ENCODE data around the gene FOXC1. TPM values are rescaled to one million over a fixed set of nuclear protein-coding genes. Genes with fewer than 3 reads are reported as not detected.

FOXC1 gene
- total and polyA plus RNA-seq, 2 donors from 2014 or later, result 18.0 to 58.5 TPM

DNA sequence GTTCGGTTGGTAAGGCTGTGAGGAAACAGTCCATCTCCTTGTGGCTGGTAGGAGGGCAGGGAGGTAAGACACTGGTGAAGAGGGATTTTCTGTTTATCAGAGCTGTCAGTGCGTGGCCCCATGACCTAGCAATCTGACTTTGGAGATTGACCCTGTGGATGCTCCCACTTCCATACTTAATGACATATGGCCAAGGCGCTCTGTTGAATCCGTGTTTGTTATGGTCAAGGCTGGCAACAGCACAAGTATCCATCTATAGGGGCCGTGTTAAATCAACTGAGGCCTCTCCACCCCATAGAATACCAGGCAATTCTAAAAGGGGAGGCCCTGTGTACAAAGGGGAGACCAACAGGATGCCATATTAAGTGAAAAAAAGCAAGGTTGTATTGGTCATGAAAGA is 25.6 kb upstream of the FOXC1 start:
- no peaks in the 10 kb centered on the region for H3K9me3 ChIP-seq (ENCODE audit: control insufficient read depth in 2 of 3, insufficient read depth in 1 of 3, low read length in 3 of 3)
- H3K36me3 ChIP-seq (ENCODE audit: control insufficient read depth in 2 of 3, insufficient read depth in 3 of 3, low read length in 3 of 3), result no peaks in the 10 kb centered on the region
- H3K4me1 ChIP-seq (ENCODE audit: control insufficient read depth in 2 of 3, insufficient read depth in 2 of 3, low read depth in 1 of 3, low read length in 3 of 3), result no peaks in the 10 kb centered on the region
- TF ChIP-seq, protein P1, sequence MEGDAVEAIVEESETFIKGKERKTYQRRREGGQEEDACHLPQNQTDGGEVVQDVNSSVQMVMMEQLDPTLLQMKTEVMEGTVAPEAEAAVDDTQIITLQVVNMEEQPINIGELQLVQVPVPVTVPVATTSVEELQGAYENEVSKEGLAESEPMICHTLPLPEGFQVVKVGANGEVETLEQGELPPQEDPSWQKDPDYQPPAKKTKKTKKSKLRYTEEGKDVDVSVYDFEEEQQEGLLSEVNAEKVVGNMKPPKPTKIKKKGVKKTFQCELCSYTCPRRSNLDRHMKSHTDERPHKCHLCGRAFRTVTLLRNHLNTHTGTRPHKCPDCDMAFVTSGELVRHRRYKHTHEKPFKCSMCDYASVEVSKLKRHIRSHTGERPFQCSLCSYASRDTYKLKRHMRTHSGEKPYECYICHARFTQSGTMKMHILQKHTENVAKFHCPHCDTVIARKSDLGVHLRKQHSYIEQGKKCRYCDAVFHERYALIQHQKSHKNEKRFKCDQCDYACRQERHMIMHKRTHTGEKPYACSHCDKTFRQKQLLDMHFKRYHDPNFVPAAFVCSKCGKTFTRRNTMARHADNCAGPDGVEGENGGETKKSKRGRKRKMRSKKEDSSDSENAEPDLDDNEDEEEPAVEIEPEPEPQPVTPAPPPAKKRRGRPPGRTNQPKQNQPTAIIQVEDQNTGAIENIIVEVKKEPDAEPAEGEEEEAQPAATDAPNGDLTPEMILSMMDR (IDR thresholded peaks at IDR 0.05; ENCODE audit: borderline replicate concordance, extremely low read depth, insufficient read depth), result no peak
- DNase-seq (no peak), FAIRE-seq (no peak)
- no peak overlapping the region for H3K27ac ChIP-seq (ENCODE audit: low read depth in 2 of 2, low read length in 2 of 2)
- intact Hi-C loops (cut with DNase I), result no loop called here
- no peak overlapping the region for H3K9ac ChIP-seq (ENCODE audit: low read length in 3 of 3)
- H3K4me3 ChIP-seq (ENCODE audit: low read length in 3 of 3), result no peak overlapping the region
- no peaks in the 10 kb centered on the region for H3K27me3 ChIP-seq (ENCODE audit: control insufficient read depth, insufficient read depth, low read length)

DNA sequence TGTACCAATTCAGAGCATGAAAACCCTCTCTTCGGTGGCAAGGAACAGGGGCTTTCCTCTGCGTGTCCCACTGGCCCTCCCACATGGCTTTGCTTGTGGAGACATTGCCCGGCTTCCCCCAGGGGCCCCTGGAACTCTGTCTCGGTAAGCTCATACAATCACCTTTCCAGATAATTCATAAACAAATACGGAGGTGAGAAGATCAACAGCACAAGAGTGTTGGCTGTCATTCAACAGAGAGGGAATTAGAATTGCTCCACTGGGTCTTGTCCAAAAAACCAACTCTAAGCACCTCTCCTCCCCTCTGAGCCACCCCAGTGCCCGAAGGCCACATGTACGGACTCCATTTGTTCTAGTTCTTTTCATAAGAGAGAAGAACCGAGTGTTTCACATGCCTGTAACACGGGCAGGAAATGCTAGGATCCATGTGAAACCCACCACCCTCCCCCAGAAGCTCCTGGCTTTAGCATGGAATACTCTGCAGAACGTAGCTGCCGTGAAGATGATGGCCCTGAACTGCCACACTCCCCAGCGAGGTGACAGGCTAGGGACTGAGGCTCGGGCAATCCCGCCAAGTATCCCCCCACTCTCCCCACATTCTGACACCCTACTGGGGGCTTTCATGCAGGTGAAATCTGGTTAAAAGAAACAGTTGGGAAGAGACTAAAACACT is 24.6 kb upstream of the FOXC1 start:
- Histone ChIP-seq H3K9ac (ENCODE audit: low read length in 3 of 3) (no peak overlapping the region), H3K4me1 (ENCODE audit: control insufficient read depth in 2 of 3, insufficient read depth in 2 of 3, low read depth in 1 of 3, low read length in 3 of 3) (no peaks in the 10 kb centered on the region), H3K27ac (ENCODE audit: low read depth in 2 of 2, low read length in 2 of 2) (no peak overlapping the region), H3K27me3 (ENCODE audit: control insufficient read depth, insufficient read depth, low read length) (no peaks in the 10 kb centered on the region), H3K4me3 (ENCODE audit: low read length in 3 of 3) (no peak overlapping the region), H3K9me3 (ENCODE audit: control insufficient read depth in 2 of 3, insufficient read depth in 1 of 3, low read length in 3 of 3) (no peaks in the 10 kb centered on the region), H3K36me3 (ENCODE audit: control insufficient read depth in 2 of 3, insufficient read depth in 3 of 3, low read length in 3 of 3) (no peaks in the 10 kb centered on the region)
- no peak for FAIRE-seq
- intact Hi-C loops (cut with DNase I), result no loop called here
- no peak for DNase-seq
- TF ChIP-seq, protein P1 (IDR thresholded peaks at IDR 0.05; ENCODE audit: borderline replicate concordance, extremely low read depth, insufficient read depth), result no peak

DNA sequence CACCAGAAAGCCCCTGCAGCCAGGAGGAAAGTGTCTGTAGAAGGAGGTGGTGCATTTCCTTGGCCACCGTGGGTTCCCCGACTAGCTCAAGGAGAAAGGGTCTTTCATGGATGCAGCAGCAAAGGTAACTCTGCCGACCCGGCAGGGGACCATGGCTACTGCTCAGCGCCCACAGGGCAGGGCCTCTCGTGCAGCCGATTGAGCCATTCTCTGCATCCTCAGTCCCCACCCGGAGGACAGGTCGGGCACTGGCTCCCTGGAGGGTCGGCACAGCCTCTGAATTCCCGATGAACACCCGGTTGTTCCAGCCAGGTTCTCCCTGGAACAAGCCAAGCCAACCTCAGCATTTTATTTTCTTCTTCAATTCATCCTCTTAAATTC is 24.1 kb upstream of the FOXC1 start:
- H3K27ac ChIP-seq (ENCODE audit: low read depth in 2 of 2, low read length in 2 of 2), result no peak overlapping the region
- H3K27me3 ChIP-seq (ENCODE audit: control insufficient read depth, insufficient read depth, low read length), result no peaks in the 10 kb centered on the region
- H3K4me1 ChIP-seq (ENCODE audit: control insufficient read depth in 2 of 3, insufficient read depth in 2 of 3, low read depth in 1 of 3, low read length in 3 of 3), result no peaks in the 10 kb centered on the region
- H3K9me3 ChIP-seq (ENCODE audit: control insufficient read depth in 2 of 3, insufficient read depth in 1 of 3, low read length in 3 of 3), result no peaks in the 10 kb centered on the region
- DNase-seq (no peak), FAIRE-seq (no peak)
- no peaks in the 10 kb centered on the region for H3K36me3 ChIP-seq (ENCODE audit: control insufficient read depth in 2 of 3, insufficient read depth in 3 of 3, low read length in 3 of 3)
- H3K4me3 ChIP-seq (ENCODE audit: low read length in 3 of 3), result no peak overlapping the region
- intact Hi-C loops (cut with DNase I), result no loop called here
- H3K9ac ChIP-seq (ENCODE audit: low read length in 3 of 3), result no peak overlapping the region
- TF ChIP-seq, protein P1 (IDR thresholded peaks at IDR 0.05; ENCODE audit: borderline replicate concordance, extremely low read depth, insufficient read depth), result no peak

DNA sequence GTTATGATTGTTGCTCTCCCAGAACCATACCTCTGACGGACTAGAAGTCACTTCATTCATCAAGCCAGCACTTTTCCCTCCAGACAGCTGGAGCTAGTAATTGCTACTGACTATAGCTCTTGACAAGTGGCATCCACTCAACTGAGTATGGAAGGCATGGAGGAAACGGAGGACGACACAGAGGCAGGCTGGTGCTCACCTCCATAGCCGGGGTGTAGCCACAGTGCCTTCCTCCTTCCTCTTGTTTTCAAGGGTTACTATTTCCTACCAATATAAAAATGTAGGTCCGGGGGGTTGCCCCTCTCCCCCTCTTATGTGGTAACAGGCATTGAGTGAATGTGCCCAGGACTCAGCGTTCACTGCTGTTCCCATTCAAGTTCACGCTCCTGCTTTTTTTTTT is 23.5 kb upstream of the FOXC1 start:
- DNase-seq (no peak), FAIRE-seq (no peak)
- Histone ChIP-seq H3K4me1 (ENCODE audit: control insufficient read depth in 2 of 3, insufficient read depth in 2 of 3, low read depth in 1 of 3, low read length in 3 of 3) (no peaks in the 10 kb centered on the region), H3K36me3 (ENCODE audit: control insufficient read depth in 2 of 3, insufficient read depth in 3 of 3, low read length in 3 of 3) (no peaks in the 10 kb centered on the region), H3K9ac (ENCODE audit: low read length in 3 of 3) (no peak overlapping the region), H3K9me3 (ENCODE audit: control insufficient read depth in 2 of 3, insufficient read depth in 1 of 3, low read length in 3 of 3) (no peaks in the 10 kb centered on the region), H3K27me3 (ENCODE audit: control insufficient read depth, insufficient read depth, low read length) (no peaks in the 10 kb centered on the region), H3K27ac (ENCODE audit: low read depth in 2 of 2, low read length in 2 of 2) (no peak overlapping the region), H3K4me3 (ENCODE audit: low read length in 3 of 3) (no peak overlapping the region)
- TF ChIP-seq, protein P1 (IDR thresholded peaks at IDR 0.05; ENCODE audit: borderline replicate concordance, extremely low read depth, insufficient read depth), result no peak
- intact Hi-C loops (cut with DNase I), result no loop called here
